HS-5 (cell line): Measurements from ENCODE around the gene BHLHA9.
"Not testable (repeated sequence)": the region's sequence is repeated elsewhere in the genome, so short reads cannot be mapped to it uniquely, and the experiment has no call there.

ENCODE experiments used
- DNase-seq: peaks from one replicate; pipeline ENCODE4 v3.0.0-alpha.2; 2012; ENCODE audit warnings: low read depth

BHLHA9 gene

GRCh38 chr17:1300371-1300905 is 30.2 kb downstream of the BHLHA9 start:
- no peak for DNase-seq

GRCh38 chr17:1301546-1301945 is 31.3 kb downstream of the BHLHA9 start:
- no peak for DNase-seq

GRCh38 chr17:1302761-1303160 is 32.5 kb downstream of the BHLHA9 start:
- no peak for DNase-seq

GRCh38 chr17:1304522-1304921 is 34.3 kb downstream of the BHLHA9 start:
- DNase-seq = no peak

- DNase-seq = no peak
These were observed 34.8 kb downstream of the BHLHA9 start for GRCh38 chr17:1304962-1305563.

- not testable (repeated sequence) for DNase-seq
These were observed 37.6 kb downstream of the BHLHA9 start for GRCh38 chr17:1307829-1308228.

- no peak for DNase-seq
These were observed 42.1 kb downstream of the BHLHA9 start for GRCh38 chr17:1312261-1312870.

GRCh38 chr17:1313270-1314005 is 43.2 kb downstream of the BHLHA9 start:
- DNase-seq = no peak

- no peak for DNase-seq
These were observed 45.2 kb downstream of the BHLHA9 start for GRCh38 chr17:1315409-1315808.

- no peak for DNase-seq
These were observed 45.7 kb downstream of the BHLHA9 start for GRCh38 chr17:1315891-1316403.
